Inferior parietal cortex (tissue), 1 donor: Measurements from ENCODE around the gene PILRA.

Source experiments
- DNase-seq: peaks from one replicate; pipeline ENCODE4 v3.0.0-alpha.2; 2016; ENCODE audit errors: extremely low spot score

Gene PILRA

GRCh38 chr7:100411101-100411500 is 37.8 kb downstream of the PILRA start:
- DNase-seq = no peak

GRCh38 chr7:100413346-100413745 is 40.1 kb downstream of the PILRA start:
- DNase-seq = no peak

DNA sequence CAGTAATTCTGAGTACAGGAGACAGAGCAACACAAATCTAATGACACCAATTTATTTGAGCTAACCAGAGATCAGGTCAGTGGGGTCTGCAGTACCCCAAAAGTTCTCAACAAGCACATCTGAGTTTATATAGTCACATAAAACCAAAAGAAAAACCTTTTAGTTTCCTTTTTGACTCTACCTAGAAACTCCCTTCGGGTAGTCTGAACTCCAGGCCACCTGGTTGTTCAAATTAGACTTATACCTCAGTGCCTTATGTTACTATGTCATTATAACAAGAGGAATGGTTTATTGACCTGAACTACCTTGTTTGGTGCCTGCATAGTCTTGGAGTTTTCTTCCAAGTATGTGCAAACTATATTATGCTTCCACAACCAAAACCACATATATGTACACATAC is 40.6 kb downstream of the PILRA start:
- no peak for DNase-seq

GRCh38 chr7:100415448-100415847 is 42.2 kb downstream of the PILRA start:
- DNase-seq = no peak

GRCh38 chr7:100418930-100419659 is 45.8 kb downstream of the PILRA start:
- DNase-seq = no peak

- no peak for DNase-seq
Measured at GRCh38 chr7:100419660-100420226, 46.5 kb downstream of the PILRA start.

GRCh38 chr7:100423315-100423714 is 50.0 kb downstream of the PILRA start:
- DNase-seq = no peak

DNA sequence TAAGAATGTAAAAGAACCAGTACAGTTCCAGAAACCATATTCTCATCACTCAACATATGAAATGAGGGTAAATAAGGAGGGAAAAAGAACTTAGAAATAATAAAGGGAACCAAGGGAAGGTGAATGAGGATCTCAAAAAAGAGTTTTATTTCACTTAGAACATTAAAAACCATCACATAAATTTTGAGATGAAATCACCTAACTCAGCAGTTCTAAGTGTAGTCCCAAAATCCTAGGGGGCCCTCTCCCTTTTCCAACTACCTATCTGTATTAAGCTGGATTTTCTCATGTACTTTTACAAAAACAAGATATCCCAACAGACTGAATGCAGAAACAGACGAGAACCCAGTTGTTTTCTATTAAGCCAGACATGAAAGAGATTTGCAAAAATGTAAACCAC is 52.1 kb downstream of the PILRA start:
- DNase-seq = no peak

DNA sequence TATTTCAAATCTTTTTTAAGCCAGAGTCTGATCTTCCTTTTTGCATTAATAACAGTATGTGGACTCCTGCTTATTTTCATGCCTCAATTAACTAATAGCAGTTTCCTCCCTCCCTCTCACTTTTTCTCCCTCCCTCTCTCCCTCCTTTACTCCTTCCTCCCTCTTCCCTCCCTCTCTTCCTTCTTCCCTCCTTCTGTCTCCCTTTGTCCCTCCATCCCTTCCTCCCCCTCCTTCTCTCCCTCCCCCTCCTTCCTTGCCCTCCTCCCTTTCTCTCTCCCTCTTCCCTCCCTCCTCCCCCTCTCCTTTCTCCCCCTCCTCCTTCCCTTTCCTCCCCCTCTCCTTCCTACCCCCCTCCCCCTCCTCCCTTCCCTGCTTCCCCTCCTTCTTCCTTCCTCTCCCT is 53.2 kb downstream of the PILRA start:
- no peak for DNase-seq

GRCh38 chr7:100427762-100428198 is 54.5 kb downstream of the PILRA start:
- no peak for DNase-seq

- DNase-seq = peak; percentile 97
Measured at GRCh38 chr7:100428199-100428966, 55.1 kb downstream of the PILRA start, which contains the start of gene ZCWPW1. Gene ZCWPW1, minus strand, starts transcription at chr7:100428703. Its CDS starts 8,054 bp downstream, at chr7:100420649.

DNA sequence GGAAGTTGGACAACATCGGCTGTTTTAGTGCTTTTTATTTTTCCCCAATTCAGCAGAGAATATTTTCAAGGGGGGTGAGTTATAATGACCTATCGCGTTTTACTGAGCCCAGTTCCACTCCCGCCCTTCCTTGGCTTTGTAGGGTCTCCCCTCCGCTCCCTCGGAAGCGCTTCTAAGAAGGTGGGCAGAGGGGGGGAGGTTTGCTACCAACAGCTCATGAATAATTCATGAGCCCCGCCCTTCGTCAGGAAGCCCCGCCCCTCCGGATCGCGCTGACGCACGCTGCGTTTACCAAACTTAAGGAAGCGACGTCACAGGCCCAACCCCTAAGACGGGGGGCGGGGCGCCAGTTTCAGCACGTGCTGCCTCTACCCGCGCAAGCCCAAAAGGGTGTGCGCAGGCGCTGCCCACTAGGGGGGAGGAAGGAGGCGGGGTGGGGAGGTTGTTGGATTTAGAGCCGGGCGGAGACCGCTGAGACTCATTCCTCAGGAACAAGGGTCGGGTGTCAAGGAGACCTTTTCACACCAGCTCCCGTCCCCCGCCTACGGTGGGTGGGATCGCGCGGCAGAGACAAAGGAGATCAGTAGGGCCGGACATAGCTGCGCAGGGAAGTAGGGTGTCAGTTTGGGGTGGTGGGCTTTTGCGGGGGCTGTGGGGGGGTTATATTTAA is 55.8 kb downstream of the PILRA start:
- peak; percentile 99 for DNase-seq

DNA sequence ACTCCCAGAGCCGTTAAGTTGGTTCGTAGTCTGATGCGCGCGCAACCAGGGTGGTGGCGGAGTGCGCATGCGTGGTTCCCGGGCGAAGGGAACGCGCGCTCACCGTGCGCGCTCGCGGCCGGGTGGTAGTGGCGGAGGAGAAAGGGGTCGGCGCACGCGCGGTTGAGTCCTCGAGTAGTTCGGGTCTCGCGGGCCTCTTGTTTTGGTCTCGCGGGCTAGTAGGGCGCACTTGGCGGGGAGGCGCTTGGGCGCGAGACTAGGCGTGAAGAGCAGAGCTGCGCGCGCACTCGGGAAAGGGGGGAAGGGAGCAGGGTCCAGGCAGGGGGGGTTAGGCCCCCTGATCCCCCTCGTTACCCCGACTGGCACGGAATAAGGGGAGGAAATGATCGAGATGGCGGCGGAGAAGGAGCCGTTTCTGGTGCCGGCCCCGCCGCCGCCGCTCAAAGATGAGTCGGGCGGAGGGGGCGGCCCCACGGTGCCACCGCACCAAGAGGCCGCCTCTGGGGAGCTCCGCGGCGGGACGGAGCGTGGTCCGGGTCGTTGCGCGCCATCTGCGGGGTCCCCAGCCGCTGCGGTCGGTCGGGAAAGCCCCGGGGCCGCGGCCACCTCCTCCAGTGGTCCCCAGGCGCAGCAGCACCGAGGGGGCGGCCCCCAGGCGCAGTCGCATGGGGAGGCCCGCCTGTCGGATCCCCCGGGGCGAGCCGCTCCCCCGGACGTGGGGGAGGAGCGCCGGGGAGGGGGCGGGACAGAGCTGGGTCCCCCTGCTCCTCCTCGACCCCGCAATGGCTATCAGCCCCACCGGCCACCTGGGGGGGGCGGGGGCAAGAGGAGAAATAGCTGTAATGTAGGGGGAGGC is 56.6 kb downstream of the PILRA start, which contains the start of gene MEPCE:
Gene MEPCE, plus strand, starts transcription at position 195 of the 856 bp plus-strand sequence. Its CDS starts 188 bp downstream, at position 383.
- peak; percentile 94 for DNase-seq

DNA sequence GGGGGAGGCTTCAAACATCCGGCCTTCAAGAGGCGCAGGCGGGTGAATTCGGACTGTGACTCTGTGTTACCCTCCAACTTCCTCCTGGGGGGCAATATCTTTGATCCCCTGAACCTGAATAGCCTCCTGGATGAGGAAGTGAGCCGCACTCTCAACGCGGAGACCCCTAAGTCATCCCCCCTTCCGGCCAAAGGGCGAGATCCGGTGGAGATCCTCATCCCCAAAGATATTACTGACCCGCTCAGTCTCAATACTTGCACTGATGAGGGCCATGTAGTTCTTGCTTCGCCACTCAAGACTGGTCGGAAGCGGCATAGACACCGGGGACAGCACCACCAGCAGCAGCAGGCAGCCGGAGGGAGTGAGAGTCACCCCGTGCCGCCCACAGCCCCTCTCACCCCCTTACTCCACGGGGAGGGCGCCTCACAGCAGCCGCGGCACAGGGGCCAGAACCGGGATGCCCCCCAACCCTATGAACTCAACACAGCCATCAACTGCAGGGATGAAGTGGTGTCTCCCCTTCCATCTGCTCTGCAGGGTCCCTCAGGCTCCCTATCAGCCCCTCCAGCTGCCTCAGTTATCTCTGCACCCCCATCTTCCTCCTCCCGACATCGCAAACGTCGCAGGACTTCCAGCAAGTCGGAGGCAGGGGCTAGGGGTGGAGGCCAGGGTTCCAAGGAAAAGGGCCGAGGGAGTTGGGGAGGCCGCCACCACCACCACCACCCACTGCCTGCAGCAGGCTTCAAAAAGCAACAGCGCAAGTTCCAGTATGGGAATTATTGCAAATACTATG is 57.4 kb downstream of the PILRA start:
- no peak for DNase-seq

DNA sequence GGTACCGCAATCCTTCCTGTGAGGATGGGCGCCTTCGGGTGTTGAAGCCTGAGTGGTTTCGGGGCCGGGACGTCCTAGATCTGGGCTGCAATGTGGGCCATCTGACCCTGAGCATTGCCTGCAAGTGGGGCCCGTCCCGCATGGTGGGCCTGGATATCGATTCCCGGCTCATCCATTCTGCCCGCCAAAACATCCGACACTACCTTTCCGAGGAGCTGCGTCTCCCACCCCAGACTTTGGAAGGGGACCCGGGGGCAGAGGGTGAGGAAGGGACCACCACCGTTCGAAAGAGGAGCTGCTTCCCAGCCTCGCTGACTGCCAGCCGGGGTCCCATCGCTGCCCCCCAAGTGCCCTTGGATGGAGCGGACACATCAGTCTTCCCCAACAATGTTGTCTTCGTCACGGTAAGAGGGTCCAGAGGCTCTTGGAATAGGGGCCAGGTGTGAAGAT is 58.0 kb downstream of the PILRA start:
- DNase-seq = no peak

- no peak for DNase-seq
Measured at GRCh38 chr7:100432053-100432452, 58.8 kb downstream of the PILRA start.

DNA sequence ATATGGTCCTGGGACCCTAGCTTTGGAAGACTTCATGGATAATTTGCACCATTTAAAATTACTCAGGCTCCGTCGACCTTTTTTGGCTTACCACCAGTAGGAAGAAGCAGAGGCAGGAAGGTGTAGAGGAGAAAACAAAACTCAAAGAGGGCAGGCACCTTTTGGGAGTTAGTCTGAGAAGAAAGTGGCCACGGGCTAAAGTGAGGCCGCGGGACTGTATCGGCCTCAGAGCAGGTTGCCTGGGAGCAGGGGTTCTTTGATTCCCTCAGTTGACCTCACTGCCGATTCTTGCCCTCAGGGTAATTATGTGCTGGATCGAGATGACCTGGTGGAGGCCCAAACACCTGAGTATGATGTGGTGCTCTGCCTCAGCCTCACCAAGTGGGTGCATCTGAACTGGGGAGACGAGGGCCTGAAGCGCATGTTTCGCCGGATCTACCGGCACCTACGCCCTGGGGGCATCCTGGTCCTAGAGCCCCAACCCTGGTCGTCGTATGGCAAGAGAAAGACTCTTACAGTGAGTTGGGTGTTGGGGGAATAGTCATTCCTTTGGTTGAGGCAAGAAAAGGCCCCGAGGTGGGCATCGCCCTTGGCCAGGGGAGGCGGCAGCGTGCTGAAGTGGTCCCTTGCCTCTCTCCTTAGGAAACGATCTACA is 59.5 kb downstream of the PILRA start:
- DNase-seq = no peak

DNA sequence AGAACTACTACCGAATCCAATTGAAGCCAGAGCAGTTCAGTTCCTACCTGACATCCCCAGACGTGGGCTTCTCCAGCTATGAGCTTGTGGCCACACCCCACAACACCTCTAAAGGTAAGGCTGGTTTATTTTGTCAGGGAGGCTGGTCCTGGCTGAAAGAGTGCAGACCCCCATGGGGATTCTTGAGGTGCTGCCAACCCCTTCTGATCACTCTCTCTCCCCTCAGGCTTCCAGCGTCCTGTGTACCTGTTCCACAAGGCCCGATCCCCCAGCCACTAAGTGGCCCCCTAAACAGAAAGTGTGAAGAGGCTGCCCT is 59.9 kb downstream of the PILRA start:
- DNase-seq = no peak

DNA sequence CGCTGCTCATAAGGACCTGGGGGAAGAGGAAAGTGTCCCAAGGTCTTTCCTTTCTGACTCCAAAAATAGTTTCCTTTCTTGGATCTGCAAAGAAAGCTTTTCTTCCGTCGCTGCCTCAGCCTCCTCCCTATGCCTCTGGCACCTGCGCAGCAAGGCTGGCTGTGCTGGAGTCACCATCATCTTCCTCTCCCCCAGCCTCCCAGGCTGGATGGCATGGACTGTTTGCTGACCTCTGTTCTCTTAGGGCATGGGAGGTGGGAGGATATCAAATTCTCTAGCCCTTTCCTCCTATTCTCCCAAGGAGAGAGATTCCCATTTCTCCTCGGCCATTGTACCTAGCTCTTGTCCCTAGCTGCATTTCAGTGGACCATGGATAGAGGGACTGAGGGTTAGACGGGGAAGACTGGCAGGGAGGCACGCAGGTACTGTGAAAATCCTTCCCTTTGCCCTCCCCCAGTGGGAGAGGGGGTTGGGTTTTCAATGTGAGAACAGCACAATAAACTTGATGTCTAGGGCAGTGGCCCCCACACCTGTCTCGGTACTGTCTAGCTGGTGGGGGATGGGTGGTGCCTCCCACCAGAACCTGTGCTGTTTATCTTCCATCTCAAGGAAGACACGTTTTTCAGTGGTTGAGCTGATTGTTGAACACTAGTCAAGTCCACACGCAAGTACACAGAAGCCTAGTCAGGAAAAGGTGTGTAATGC is 60.5 kb downstream of the PILRA start:
- DNase-seq = no peak
